ENCODE data around the gene PPP2R1B. TPM values are rescaled to one million over a fixed set of nuclear protein-coding genes. Genes with fewer than 3 reads are reported as not detected.

The PPP2R1B gene
- total RNA-seq (2014; rRNA removed; shearing (Covaris generic)) = 33.4 and 36.9 TPM in 2 replicates

- peak; percentile 83 for DNase-seq (ENCODE audit: low read depth)
Measured at GRCh38 chr11:111765984-111766833, at the start of gene PPP2R1B. Gene PPP2R1B (minus strand): TSS chr11:111766389. CDS start chr11:111766361, 28 bp downstream.

- DNase-seq (ENCODE audit: low read depth) = no peak
Measured at GRCh38 chr11:111815489-111815888, 49.3 kb upstream of the PPP2R1B start.

- no peak for DNase-seq (ENCODE audit: low read depth)
Measured at GRCh38 chr11:111814557-111815320, 48.5 kb upstream of the PPP2R1B start.

- DNase-seq (ENCODE audit: low read depth) = no peak
Measured at GRCh38 chr11:111814106-111814505, 47.9 kb upstream of the PPP2R1B start.

- DNase-seq (ENCODE audit: low read depth) = no peak
Measured at GRCh38 chr11:111812211-111812610, 46.0 kb upstream of the PPP2R1B start.

- no peak for DNase-seq (ENCODE audit: low read depth)
Measured at GRCh38 chr11:111811445-111811844, 45.3 kb upstream of the PPP2R1B start.

GRCh38 chr11:111808834-111809233 lies 42.6 kb upstream of the PPP2R1B start:
- DNase-seq (ENCODE audit: low read depth) = no peak

GRCh38 chr11:111808063-111808588 lies 41.9 kb upstream of the PPP2R1B start:
- no peak for DNase-seq (ENCODE audit: low read depth)

- DNase-seq (ENCODE audit: low read depth) = no peak
Measured at GRCh38 chr11:111807076-111807475, 40.9 kb upstream of the PPP2R1B start.

- DNase-seq (ENCODE audit: low read depth) = no peak
Measured at GRCh38 chr11:111801135-111801534, 34.9 kb upstream of the PPP2R1B start.

GRCh38 chr11:111798279-111798678 lies 32.1 kb upstream of the PPP2R1B start:
- DNase-seq (ENCODE audit: low read depth) = no peak

- peak; percentile 54 for DNase-seq (ENCODE audit: low read depth)
Measured at GRCh38 chr11:111797145-111797581, 31.0 kb upstream of the PPP2R1B start.

- no peak for DNase-seq (ENCODE audit: low read depth)
Measured at GRCh38 chr11:111796696-111797095, 30.5 kb upstream of the PPP2R1B start.

- no peak for DNase-seq (ENCODE audit: low read depth)
Measured at GRCh38 chr11:111795334-111795985, 29.3 kb upstream of the PPP2R1B start.

GRCh38 chr11:111793863-111794262 lies 27.7 kb upstream of the PPP2R1B start:
- DNase-seq (ENCODE audit: low read depth) = peak; percentile 73

GRCh38 chr11:111792955-111793500 lies 26.8 kb upstream of the PPP2R1B start:
- no peak for DNase-seq (ENCODE audit: low read depth)

- no peak for DNase-seq (ENCODE audit: low read depth)
Measured at GRCh38 chr11:111792314-111792713, 26.1 kb upstream of the PPP2R1B start.

GRCh38 chr11:111788464-111788863 lies 22.3 kb upstream of the PPP2R1B start:
- no peak for DNase-seq (ENCODE audit: low read depth)

- no peak for DNase-seq (ENCODE audit: low read depth)
Measured at GRCh38 chr11:111788051-111788450, 21.9 kb upstream of the PPP2R1B start.

GRCh38 chr11:111785886-111786412 lies 19.8 kb upstream of the PPP2R1B start:
- DNase-seq (ENCODE audit: low read depth) = no peak

- no peak for DNase-seq (ENCODE audit: low read depth)
Measured at GRCh38 chr11:111785076-111785475, 18.9 kb upstream of the PPP2R1B start.
